HL-60/S4 treated with retinoic acid at 250 ng/mL for 4 days and 3 days (cell line): ENCODE results near the gene EFHC1.

Experiments
- in situ Hi-C: fragments of 300-500 bp; cut with MboI; formaldehyde crosslinking; loops from 2 replicates; pipeline ENCODE4 v1.7.0; 2022; ENCODE audit warnings: low sequenced_read_pairs

The EFHC1 gene

GRCh38 chr6:52551483-52552277 is 131.5 kb downstream of the EFHC1 start:
- in situ Hi-C loops, result no loop called here

DNA sequence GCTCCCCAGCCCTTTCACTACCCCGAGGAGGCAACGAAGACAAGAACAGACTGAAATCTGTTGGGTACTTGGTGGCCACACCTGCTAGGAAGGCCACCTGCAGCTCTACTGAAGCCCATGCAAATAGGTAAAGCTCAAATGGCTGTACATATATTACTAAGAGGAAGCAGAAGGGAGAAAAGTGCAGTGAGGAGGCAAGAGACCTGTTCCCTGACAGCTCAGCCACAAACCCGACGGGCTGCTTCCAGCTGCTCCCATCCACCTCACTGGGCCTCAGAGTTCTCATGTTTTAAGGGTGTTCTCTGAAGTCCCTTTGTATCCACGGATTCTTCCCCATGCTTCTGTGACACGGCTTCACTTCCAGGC is 132.1 kb downstream of the EFHC1 start:
- in situ Hi-C loops, result no loop called here

GRCh38 chr6:52553158-52553557 is 133.0 kb downstream of the EFHC1 start:
- in situ Hi-C loops, result no loop called here

GRCh38 chr6:52553719-52554118 is 133.6 kb downstream of the EFHC1 start:
- in situ Hi-C loops, result no loop called here

- in situ Hi-C loops, result no loop called here
Measured at GRCh38 chr6:52554684-52555280, 134.6 kb downstream of the EFHC1 start.

- in situ Hi-C loops, result no loop called here
Measured at GRCh38 chr6:52555518-52556233, 135.5 kb downstream of the EFHC1 start.

- in situ Hi-C loops, result no loop called here
Measured at GRCh38 chr6:52557389-52558265, 137.5 kb downstream of the EFHC1 start.

- in situ Hi-C loops, result no loop called here
Measured at GRCh38 chr6:52558266-52559000, 138.3 kb downstream of the EFHC1 start.

DNA sequence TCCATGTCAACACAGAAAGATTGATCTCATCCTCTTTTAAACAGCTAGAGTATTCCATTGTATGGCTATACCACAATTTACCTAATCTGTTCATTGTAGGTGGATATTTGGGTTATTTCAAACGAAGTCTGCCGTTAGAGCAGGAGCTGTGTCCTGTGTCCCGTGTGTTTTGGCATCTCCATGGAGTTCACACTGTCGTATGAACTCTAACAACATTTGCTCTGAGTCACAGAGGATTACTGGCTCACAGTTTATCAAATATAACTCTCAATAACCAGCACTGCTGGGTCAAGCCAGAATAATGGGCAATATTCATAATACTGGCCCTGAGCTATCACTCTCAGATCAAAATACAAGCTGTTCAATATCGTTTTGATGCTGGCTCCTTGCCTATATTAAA is 140.3 kb downstream of the EFHC1 start:
- in situ Hi-C loops, result no loop called here

DNA sequence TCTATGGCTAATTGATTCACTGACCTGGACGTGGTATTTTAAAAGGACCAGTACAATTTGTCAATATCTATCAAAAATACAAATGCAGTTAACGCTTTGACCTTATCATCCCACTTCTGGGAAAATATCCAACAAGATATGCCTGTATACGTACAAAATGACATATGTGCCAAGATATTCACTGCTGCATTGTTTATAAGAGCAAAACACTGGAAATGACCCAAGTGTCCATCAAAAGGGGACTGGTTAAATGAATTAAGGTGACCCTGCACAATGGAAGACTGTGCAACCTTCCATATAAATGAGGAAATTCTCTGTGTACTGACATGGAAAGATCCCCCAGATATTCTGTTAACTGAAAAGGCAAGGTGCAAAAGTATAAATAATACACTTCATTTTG is 142.8 kb downstream of the EFHC1 start:
- in situ Hi-C loops, result no loop called here

- in situ Hi-C loops, result no loop called here
Measured at GRCh38 chr6:52564856-52565255, 144.7 kb downstream of the EFHC1 start.

GRCh38 chr6:52566201-52566600 is 146.1 kb downstream of the EFHC1 start:
- in situ Hi-C loops, result no loop called here

GRCh38 chr6:52566853-52567279 is 146.7 kb downstream of the EFHC1 start:
- in situ Hi-C loops, result no loop called here

DNA sequence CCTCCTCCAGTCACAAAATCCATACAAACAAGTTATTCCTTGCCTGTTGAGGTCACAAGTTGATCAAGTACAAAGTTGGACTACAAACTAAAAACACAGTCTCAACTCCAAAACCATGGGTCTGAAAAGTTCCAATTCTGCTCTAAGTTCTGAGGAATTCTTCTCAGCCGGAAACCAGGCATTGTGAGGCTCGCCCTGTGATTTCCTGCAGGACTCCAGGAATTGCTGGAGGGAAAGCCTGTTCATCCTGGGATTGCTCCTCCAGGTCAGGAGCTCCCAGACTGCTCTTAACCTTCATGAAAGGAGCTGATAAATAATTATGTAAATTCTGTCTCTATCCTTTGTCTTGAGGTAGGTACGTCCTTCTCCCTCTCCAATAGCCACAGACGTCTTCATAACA is 148.2 kb downstream of the EFHC1 start:
- in situ Hi-C loops, result no loop called here

- in situ Hi-C loops, result no loop called here
Measured at GRCh38 chr6:52570291-52570700, 150.2 kb downstream of the EFHC1 start.

DNA sequence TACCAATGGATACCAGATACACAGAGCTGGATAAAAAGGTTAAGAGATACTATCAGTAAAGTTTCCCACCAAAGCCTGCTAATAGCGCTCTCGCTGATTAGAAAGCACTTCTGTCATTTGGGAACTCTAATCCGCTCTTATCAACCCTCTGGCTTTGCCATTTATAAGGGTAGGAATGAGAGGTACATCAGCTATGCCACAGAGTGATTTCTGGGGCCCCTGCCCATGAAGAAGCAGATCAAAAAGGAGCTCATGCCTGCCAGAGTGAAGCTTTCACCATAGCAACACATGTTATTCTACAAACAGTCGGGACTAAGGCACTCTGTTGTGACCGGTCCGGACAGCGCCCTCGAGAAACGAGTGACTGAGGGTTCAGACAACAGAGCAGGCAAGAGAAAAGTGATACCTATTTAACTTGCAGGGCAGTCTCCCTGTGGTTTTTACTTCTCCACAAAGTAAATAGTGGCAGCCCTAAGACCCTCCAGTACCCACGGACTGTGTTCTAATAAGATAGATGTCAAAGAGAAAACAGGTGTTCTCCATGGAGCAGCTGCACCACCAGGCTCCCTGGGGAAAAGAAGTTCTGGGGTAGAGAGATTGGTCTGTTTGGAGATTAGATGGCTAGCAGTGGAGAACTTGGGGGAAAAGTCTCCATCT is 151.1 kb downstream of the EFHC1 start:
- in situ Hi-C loops, result no loop called here

DNA sequence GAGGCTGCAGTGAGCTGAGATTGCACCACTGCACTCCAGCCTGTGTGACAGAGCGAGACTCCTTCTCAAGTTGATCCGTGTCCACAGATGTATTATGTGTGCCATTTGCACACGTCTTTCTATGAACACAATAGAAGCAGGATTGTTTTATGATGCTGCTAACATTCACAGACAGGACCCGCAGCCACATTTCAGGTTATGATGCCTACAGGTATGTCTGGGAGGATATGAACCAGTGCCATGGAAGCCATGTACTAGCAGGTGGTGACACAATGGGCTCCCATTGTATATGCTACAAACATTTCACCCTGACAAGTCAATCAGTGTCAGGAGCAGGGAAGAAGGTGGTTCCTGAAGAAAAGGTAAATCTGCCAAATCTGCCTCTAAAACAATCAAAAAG is 152.4 kb downstream of the EFHC1 start:
- in situ Hi-C loops, result no loop called here

DNA sequence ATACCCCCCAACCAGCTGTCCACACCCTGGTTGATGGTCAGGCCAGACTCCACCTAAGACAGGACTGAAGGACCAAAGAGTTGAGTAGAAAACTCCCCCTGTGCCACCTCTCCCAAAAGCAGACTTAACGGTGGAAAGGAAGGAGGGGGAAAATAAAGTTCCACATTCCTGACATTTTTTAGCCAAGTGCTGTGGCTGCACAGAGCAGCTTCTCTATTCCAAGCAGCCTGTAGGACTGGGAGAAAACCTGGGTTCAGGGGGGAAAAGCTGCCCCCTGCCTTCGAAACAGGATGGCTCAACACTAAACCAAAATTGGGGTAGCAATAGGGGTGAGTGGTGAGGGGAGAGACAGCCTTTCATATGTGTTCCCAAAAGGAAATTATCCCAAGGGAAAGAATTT is 153.2 kb downstream of the EFHC1 start:
- in situ Hi-C loops, result no loop called here
